CD4-positive, alpha-beta T cell (primary cell): ENCODE results near the gene PPL. TPM values are rescaled to one million over a fixed set of nuclear protein-coding genes. Genes with fewer than 3 reads are reported as not detected.

Source experiments
- ATAC-seq: fragments of 200-7000 bp; cut with Tn5 transposase; one replicate; pipeline ENCODE4 v1.10.0; 2022; ENCODE audit warnings: mild to moderate bottlenecking; ENCODE audit not compliant: poor library complexity
- CTCF ChIA-PET: fragments of 350-600 bp; sonication (Branson Sonifier 250); formaldehyde crosslinking; loops from one replicate; lab custom pipeline; 2021; ENCODE audit warnings: antibody characterized with exemption, inconsistent platforms; lab: Charles Lee
- POLR2A ChIA-PET: fragments of 350-600 bp; sonication (Branson Sonifier 250); formaldehyde crosslinking; loops from one replicate; lab custom pipeline; 2021; ENCODE audit warnings: antibody characterized with exemption, inconsistent platforms; lab: Charles Lee
- DNase-seq, 14 experiments: peaks; one replicate each; pipeline ENCODE4 v3.0.0-alpha.2; 2013 to 2020; ENCODE audit warnings: mixed read lengths in 2 of 14
- H3K27ac ChIP-seq, 2 donors: one replicate each; pipeline versions ENCODE4 v1.5.1 to v1.7.0; 2013; ENCODE audit warnings: low read length in 2 of 2, low read depth in 1 of 2, mild to moderate bottlenecking in 1 of 2
- H3K27me3 ChIP-seq, 2 experiments: 1 replicate in 1 of 2; 2 replicates in 1 of 2; pipeline versions ENCODE4 v1.6.1 to v1.7.0; 2013; ENCODE audit warnings: low read length in 2 of 2, control low read depth in 1 of 2, mild to moderate bottlenecking in 1 of 2, moderate library complexity in 1 of 2; ENCODE audit not compliant: insufficient read depth in 2 of 2, control insufficient read depth in 1 of 2
- H3K36me3 ChIP-seq: one replicate; pipeline ENCODE4 v1.6.1; 2013; ENCODE audit warnings: low read length, control low read depth; ENCODE audit not compliant: insufficient read depth
- H3K4me1 ChIP-seq: one replicate; pipeline ENCODE4 v1.6.1; 2013; ENCODE audit warnings: low read length, control low read depth; ENCODE audit not compliant: insufficient read depth
- H3K4me3 ChIP-seq: one replicate; pipeline ENCODE4 v1.5.1; 2013; ENCODE audit warnings: mild to moderate bottlenecking, low read length, moderate library complexity
- H3K9me3 ChIP-seq, 2 experiments: 1 replicate in 1 of 2; 2 replicates in 1 of 2; pipeline versions ENCODE4 v1.6.1 to v1.7.0; 2013; ENCODE audit warnings: low read length in 2 of 2, mild to moderate bottlenecking in 2 of 2, control low read depth in 1 of 2, moderate library complexity in 1 of 2; ENCODE audit not compliant: control insufficient read depth in 1 of 2, insufficient read depth in 1 of 2
- H3K27ac Mint-ChIP-seq: one replicate; pipeline ENCODE4 v1.8.0; 2020; ENCODE audit warnings: mixed read lengths
- H3K27me3 Mint-ChIP-seq: one replicate; pipeline ENCODE4 v1.8.0; 2021; ENCODE audit warnings: mixed read lengths
- H3K36me3 Mint-ChIP-seq: one replicate; pipeline ENCODE4 v1.8.0; 2021; ENCODE audit warnings: low read depth, mixed read lengths
- H3K4me1 Mint-ChIP-seq: one replicate; pipeline ENCODE4 v1.8.0; 2021; ENCODE audit warnings: low read depth, mixed read lengths
- H3K4me3 Mint-ChIP-seq: one replicate; pipeline ENCODE4 v1.8.0; 2020; ENCODE audit warnings: mild to moderate bottlenecking, mixed read lengths
- H3K9me3 Mint-ChIP-seq: one replicate; pipeline ENCODE4 v1.8.0; 2020; ENCODE audit warnings: mixed read lengths
- intact Hi-C, 2 experiments: fragments of 100-400 bp; cut with DNase I in 1 of 2; cut with micrococcal nuclease in 1 of 2; formaldehyde crosslinking; loops; one replicate each; pipeline versions ENCODE4 v1.15.1 to v1.9.0; 2023 to 2025; cut with DNase I, micrococcal nuclease
- total RNA-seq, 174 experiments: library from RNA in 2 of 174; stranded (reverse) in 2 of 174; gene quantifications; one replicate each; pipeline ENCODE4 v1.2.3 and lab custom pipeline; 2021 to 2026
- TF ChIP-seq, protein P1 (sequence below): fragments of 200-600 bp; IDR thresholded peaks from one replicate; pipeline ENCODE4 v1.8.0; 2022; ENCODE audit warnings: antibody characterized with exemption, mild to moderate bottlenecking

PPL gene
- total RNA-seq, 2 experiments from 2014 or later, result not detected

GRCh38 chr16:4891886-4892216, 45.1 kb downstream of the PPL start:
- CTCF ChIA-PET, result interaction anchor here (1.2 kb wide), 1 partner anchor 15 kb away, joined by 3 read pairs; no protein-coding TSS in a partner anchor
- Mint-ChIP-seq H3K36me3 (no peaks in the 10 kb centered on the region), H3K4me1 (no peaks in the 10 kb centered on the region), H3K4me3 (no peak overlapping the region), H3K9me3 (no peaks in the 10 kb centered on the region), H3K27me3 (no peaks in the 10 kb centered on the region), H3K27ac (no peak overlapping the region)
- H3K9me3 ChIP-seq, result no peaks in the 10 kb centered on the region
- no peaks in the 10 kb centered on the region for H3K27me3 ChIP-seq
- H3K36me3 ChIP-seq, result no peaks in the 10 kb centered on the region
- H3K4me3 ChIP-seq, result no peak overlapping the region
- ATAC-seq (no peak), DNase-seq (no peak)
- TF ChIP-seq, protein P1, sequence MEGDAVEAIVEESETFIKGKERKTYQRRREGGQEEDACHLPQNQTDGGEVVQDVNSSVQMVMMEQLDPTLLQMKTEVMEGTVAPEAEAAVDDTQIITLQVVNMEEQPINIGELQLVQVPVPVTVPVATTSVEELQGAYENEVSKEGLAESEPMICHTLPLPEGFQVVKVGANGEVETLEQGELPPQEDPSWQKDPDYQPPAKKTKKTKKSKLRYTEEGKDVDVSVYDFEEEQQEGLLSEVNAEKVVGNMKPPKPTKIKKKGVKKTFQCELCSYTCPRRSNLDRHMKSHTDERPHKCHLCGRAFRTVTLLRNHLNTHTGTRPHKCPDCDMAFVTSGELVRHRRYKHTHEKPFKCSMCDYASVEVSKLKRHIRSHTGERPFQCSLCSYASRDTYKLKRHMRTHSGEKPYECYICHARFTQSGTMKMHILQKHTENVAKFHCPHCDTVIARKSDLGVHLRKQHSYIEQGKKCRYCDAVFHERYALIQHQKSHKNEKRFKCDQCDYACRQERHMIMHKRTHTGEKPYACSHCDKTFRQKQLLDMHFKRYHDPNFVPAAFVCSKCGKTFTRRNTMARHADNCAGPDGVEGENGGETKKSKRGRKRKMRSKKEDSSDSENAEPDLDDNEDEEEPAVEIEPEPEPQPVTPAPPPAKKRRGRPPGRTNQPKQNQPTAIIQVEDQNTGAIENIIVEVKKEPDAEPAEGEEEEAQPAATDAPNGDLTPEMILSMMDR, result no peak
- no peak overlapping the region for H3K27ac ChIP-seq
- H3K4me1 ChIP-seq, result no peaks in the 10 kb centered on the region
- intact Hi-C loops, result no loop called here
- POLR2A ChIA-PET, result no interaction called here

GRCh38 chr16:4891097-4891885, 45.7 kb downstream of the PPL start:
- no peak overlapping the region for H3K27ac Mint-ChIP-seq
- Histone ChIP-seq H3K9me3 (no peaks in the 10 kb centered on the region), H3K4me1 (no peaks in the 10 kb centered on the region), H3K27me3 (no peaks in the 10 kb centered on the region), H3K27ac (no peak overlapping the region), H3K4me3 (no peak overlapping the region), H3K36me3 (peaks cover 1% of the 10 kb centered on the region)
- no peak for ATAC-seq
- H3K36me3 Mint-ChIP-seq, result peaks cover 2% of the 10 kb centered on the region
- ChIA-PET POLR2A (no interaction called here), CTCF (interaction anchor here (1.2 kb wide), 1 partner anchor 15 kb away, joined by 3 read pairs; no protein-coding TSS in a partner anchor)
- H3K9me3 Mint-ChIP-seq, result no peaks in the 10 kb centered on the region
- TF ChIP-seq, protein P1, result no peak
- H3K4me3 Mint-ChIP-seq, result no peak overlapping the region
- no peak for DNase-seq
- intact Hi-C loops, result no loop called here
- no peaks in the 10 kb centered on the region for H3K4me1 Mint-ChIP-seq
- no peaks in the 10 kb centered on the region for H3K27me3 Mint-ChIP-seq

DNA sequence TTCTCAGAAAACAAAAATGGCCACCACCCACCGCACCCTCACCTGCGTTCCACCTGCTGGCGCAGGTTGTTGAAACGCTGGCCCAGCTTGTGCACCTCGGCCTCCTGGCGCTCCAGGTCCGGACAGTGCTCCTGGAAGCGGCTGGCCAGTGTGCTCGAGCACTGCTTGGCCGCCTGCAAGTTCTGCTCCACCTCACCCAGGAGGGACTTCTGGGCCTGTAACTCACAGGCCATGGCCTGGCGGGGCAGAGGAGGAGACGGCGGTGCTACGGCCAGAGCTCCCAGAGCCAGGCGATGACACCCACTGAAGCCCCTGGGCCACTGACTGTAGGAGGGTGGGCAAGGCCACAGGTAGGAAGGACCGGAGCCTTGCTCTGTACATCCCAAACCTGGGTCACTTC, 46.3 kb downstream of the PPL start:
- Mint-ChIP-seq H3K9me3 (no peaks in the 10 kb centered on the region), H3K4me1 (no peaks in the 10 kb centered on the region), H3K4me3 (no peak overlapping the region), H3K36me3 (peaks cover 8% of the 10 kb centered on the region), H3K27ac (no peak overlapping the region), H3K27me3 (no peaks in the 10 kb centered on the region)
- ATAC-seq, result no peak
- Histone ChIP-seq H3K4me1 (no peaks in the 10 kb centered on the region), H3K27me3 (no peaks in the 10 kb centered on the region), H3K36me3 (peaks cover 7% of the 10 kb centered on the region), H3K27ac (no peak overlapping the region), H3K4me3 (no peak overlapping the region), H3K9me3 (no peaks in the 10 kb centered on the region)
- ChIA-PET POLR2A (no interaction called here), CTCF (interaction anchor here (1.2 kb wide), 1 partner anchor 14 kb away, joined by 3 read pairs; no protein-coding TSS in a partner anchor)
- intact Hi-C loops, result no loop called here
- TF ChIP-seq, protein P1, result no peak
- no peak for DNase-seq
